Subcutaneous adipose tissue (tissue), 4 donors: ENCODE data around the gene PKNOX1. TPM values are rescaled to one million over a fixed set of nuclear protein-coding genes. Genes with fewer than 3 reads are reported as not detected.

Experiments used
- CTCF ChIP-seq: fragments of 450-650 bp; IDR thresholded peaks from one replicate; pipeline ENCODE4 v1.5.1; 2016; ENCODE audit warnings: low read depth, mild to moderate bottlenecking, control low read depth, antibody characterized with exemption, moderate library complexity
- total RNA-seq, 4 donors: library from RNA; depleted of rRNA; stranded (reverse); fragments of >200 nt; gene quantifications; one replicate each; pipeline ENCODE4 v1.1.0, GENCODE V29; 2016

PKNOX1 gene
- 1 to 10 TPM; 7.9 to 9.2 (median 8.4) TPM for total RNA-seq

- TF ChIP-seq CTCF, result no peak
Measured at GRCh38 chr21:42973991-42974831, at the start of gene PKNOX1. Gene PKNOX1 (plus strand): TSS chr21:42974562. CDS start chr21:43004382, 29,820 bp downstream.

GRCh38 chr21:42925114-42925926, 49.0 kb upstream of the PKNOX1 start, which contains the start of gene ERVH48-1:
Gene ERVH48-1 (minus strand): TSS chr21:42925630. CDS start chr21:42919006, 6,624 bp downstream.
- no peak for TF ChIP-seq CTCF

- TF ChIP-seq CTCF, result no peak
Measured at GRCh38 chr21:42929969-42930368, 44.4 kb upstream of the PKNOX1 start.

GRCh38 chr21:42931560-42932235, 42.7 kb upstream of the PKNOX1 start:
- no peak for TF ChIP-seq CTCF

- no peak for TF ChIP-seq CTCF
Measured at GRCh38 chr21:42937960-42938605, 36.3 kb upstream of the PKNOX1 start.

GRCh38 chr21:42939582-42940413, 34.6 kb upstream of the PKNOX1 start:
- no peak for TF ChIP-seq CTCF
